OCI-LY7 (cell line): ENCODE measurements around the gene PLP1. TPM values are rescaled to one million over a fixed set of nuclear protein-coding genes. Genes with fewer than 3 reads are reported as not detected.

Experiments used
- BruUV-seq: library from RNA; stranded (reverse); fragments of 400-500 nt; replicated peaks from 2 replicates; lab custom pipeline; 2021; lab: Mats Ljungman, UMichigan
- CTCF ChIA-PET: fragments of 300-600 bp; sonication (Branson Sonifier 250); formaldehyde crosslinking; loops from one replicate; lab custom pipeline; 2022; ENCODE audit warnings: antibody characterized with exemption; ENCODE audit not compliant: unreplicated experiment; lab: Charles Lee
- POLR2A ChIA-PET: fragments of 300-600 bp; sonication (Branson Sonifier 250); formaldehyde crosslinking; loops from one replicate; lab custom pipeline; 2022; ENCODE audit warnings: antibody characterized with exemption; lab: Charles Lee
- DNase-seq: peaks from one replicate; pipeline ENCODE4 v3.0.0-alpha.2; 2015; ENCODE audit warnings: low spot score
- H2AFZ ChIP-seq: fragments of 200-600 bp; sonication (generic), shearing (Covaris generic); 2 replicates; pipeline ENCODE4 v1.6.1; 2014; ENCODE audit warnings: mild to moderate bottlenecking, antibody characterized with exemption, low read length, moderate library complexity
- H3K27ac ChIP-seq: fragments of 200-600 bp; sonication (generic); 2 replicates; pipeline ENCODE4 v1.5.1; 2014; ENCODE audit warnings: mixed run types, low read depth, mild to moderate bottlenecking, moderate library complexity, low read length, inconsistent platforms; ENCODE audit not compliant: poor library complexity, severe bottlenecking
- H3K36me3 ChIP-seq: fragments of 200-600 bp; sonication (generic); 2 replicates; pipeline ENCODE4 v1.6.1; 2014; ENCODE audit warnings: mild to moderate bottlenecking, antibody characterized with exemption, low read length, moderate library complexity, mixed read lengths; ENCODE audit not compliant: insufficient read depth
- H3K4me1 ChIP-seq: fragments of 200-600 bp; sonication (generic); 2 replicates; pipeline ENCODE4 v1.5.1; 2014; ENCODE audit warnings: mild to moderate bottlenecking, low read length; ENCODE audit not compliant: insufficient read depth, poor library complexity, severe bottlenecking
- H3K4me2 ChIP-seq: fragments of 200-600 bp; sonication (generic); 2 replicates; pipeline ENCODE4 v1.6.1; 2014; ENCODE audit warnings: mild to moderate bottlenecking, low read length
- H3K4me3 ChIP-seq: fragments of 200-600 bp; sonication (generic); 2 replicates; pipeline ENCODE4 v1.5.1; 2014; ENCODE audit warnings: mild to moderate bottlenecking, low read depth, low read length; ENCODE audit not compliant: poor library complexity, severe bottlenecking
- H3K79me2 ChIP-seq: fragments of 200-600 bp; sonication (generic); 2 replicates; pipeline ENCODE4 v1.6.1; 2016; ENCODE audit warnings: low read depth, mild to moderate bottlenecking, low read length, moderate library complexity, mixed read lengths; ENCODE audit not compliant: insufficient read depth
- H3K9me2 ChIP-seq: fragments of 200-600 bp; sonication (generic); 2 replicates; pipeline ENCODE4 v1.6.1; 2016; ENCODE audit warnings: mild to moderate bottlenecking, low read length, mixed read lengths; ENCODE audit not compliant: insufficient read depth
- H3K9me3 ChIP-seq: fragments of 200-600 bp; sonication (generic); 2 replicates; pipeline ENCODE4 v1.6.1; 2014; ENCODE audit warnings: mild to moderate bottlenecking, mixed run types, low read length, mixed read lengths
- H4K20me1 ChIP-seq: fragments of 200-600 bp; sonication (generic); 2 replicates; pipeline ENCODE4 v1.6.1; 2014; ENCODE audit warnings: mild to moderate bottlenecking, antibody characterized with exemption, low read length, moderate library complexity, mixed read lengths; ENCODE audit not compliant: insufficient read depth
- EZH2phosphoT487 ChIP-seq: fragments of 200-600 bp; sonication (generic); IDR thresholded peaks from 2 replicates; pipeline ENCODE4 v1.6.1; 2018; ENCODE audit warnings: low read depth, borderline replicate concordance, mild to moderate bottlenecking, mixed run types, antibody characterized with exemption, low read length, moderate library complexity, mixed read lengths
- intact Hi-C: fragments of 100-400 bp; cut with micrococcal nuclease; formaldehyde crosslinking; loops from one replicate; pipeline ENCODE4 v1.10.0; 2022; ENCODE audit not compliant: unreplicated experiment
- total RNA-seq, 2 experiments: library from RNA; depleted of rRNA in 1 of 2; stranded (reverse); fragments of >200 nt in 1 of 2; shearing (Covaris generic) in 1 of 2; gene quantifications; 2 replicates each; pipeline ENCODE4 v1.2.3, GENCODE V29; 2014 to 2022
- TF ChIP-seq, protein P1 (sequence below): fragments of 200-600 bp; sonication (generic); conservative IDR thresholded peaks from 2 replicates; pipeline ENCODE4 v1.5.1; 2014; ENCODE audit warnings: mild to moderate bottlenecking, antibody characterized with exemption, low read length, moderate library complexity, mixed read lengths

PLP1 gene
- total RNA-seq, 2 experiments from 2014 or later = not detected

- intact Hi-C loops = no loop called here
Observed at GRCh38 chrX:103791826-103792485, 15.3 kb downstream of the PLP1 start.

GRCh38 chrX:103792916-103793544 is 16.4 kb downstream of the PLP1 start:
- no peak overlapping the region for H2AFZ ChIP-seq
- peaks cover 27% of the 10 kb centered on the region for H3K4me1 ChIP-seq
- no peak overlapping the region for H3K4me3 ChIP-seq
- no peak for DNase-seq
- ChIA-PET CTCF (no interaction called here), POLR2A (interaction anchor here (0.7 to 1.7 kb wide), 2 partner anchors 19 to 677 kb away, joined by 3 to 4 read pairs; no protein-coding TSS in a partner anchor)
- H3K36me3 ChIP-seq = no peaks in the 10 kb centered on the region
- intact Hi-C loops = no loop called here
- no peak for TF ChIP-seq EZH2phosphoT487
- TF ChIP-seq, protein P1, sequence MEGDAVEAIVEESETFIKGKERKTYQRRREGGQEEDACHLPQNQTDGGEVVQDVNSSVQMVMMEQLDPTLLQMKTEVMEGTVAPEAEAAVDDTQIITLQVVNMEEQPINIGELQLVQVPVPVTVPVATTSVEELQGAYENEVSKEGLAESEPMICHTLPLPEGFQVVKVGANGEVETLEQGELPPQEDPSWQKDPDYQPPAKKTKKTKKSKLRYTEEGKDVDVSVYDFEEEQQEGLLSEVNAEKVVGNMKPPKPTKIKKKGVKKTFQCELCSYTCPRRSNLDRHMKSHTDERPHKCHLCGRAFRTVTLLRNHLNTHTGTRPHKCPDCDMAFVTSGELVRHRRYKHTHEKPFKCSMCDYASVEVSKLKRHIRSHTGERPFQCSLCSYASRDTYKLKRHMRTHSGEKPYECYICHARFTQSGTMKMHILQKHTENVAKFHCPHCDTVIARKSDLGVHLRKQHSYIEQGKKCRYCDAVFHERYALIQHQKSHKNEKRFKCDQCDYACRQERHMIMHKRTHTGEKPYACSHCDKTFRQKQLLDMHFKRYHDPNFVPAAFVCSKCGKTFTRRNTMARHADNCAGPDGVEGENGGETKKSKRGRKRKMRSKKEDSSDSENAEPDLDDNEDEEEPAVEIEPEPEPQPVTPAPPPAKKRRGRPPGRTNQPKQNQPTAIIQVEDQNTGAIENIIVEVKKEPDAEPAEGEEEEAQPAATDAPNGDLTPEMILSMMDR = no peak
- H3K27ac ChIP-seq = no peak overlapping the region
- no peaks in the 10 kb centered on the region for H3K9me3 ChIP-seq
- no peaks in the 10 kb centered on the region for H4K20me1 ChIP-seq
- no peaks in the 10 kb centered on the region for H3K9me2 ChIP-seq
- H3K4me2 ChIP-seq = no peak overlapping the region
- BruUV-seq = no TSS peak
- H3K79me2 ChIP-seq = no peaks in the 10 kb centered on the region

More at GRCh38 chrX:103791826-103792485, 15.3 kb downstream of the PLP1 start:
- Histone ChIP-seq H3K9me3 (no peaks in the 10 kb centered on the region), H3K4me2 (no peak overlapping the region), H3K27ac (no peak overlapping the region), H2AFZ (no peak overlapping the region), H3K79me2 (no peaks in the 10 kb centered on the region), H3K9me2 (no peaks in the 10 kb centered on the region), H3K4me1 (peaks cover 35% of the 10 kb centered on the region), H4K20me1 (no peaks in the 10 kb centered on the region), H3K36me3 (no peaks in the 10 kb centered on the region), H3K4me3 (no peak overlapping the region)
- DNase-seq = no peak
- CTCF ChIA-PET = no interaction called here
- POLR2A ChIA-PET = interaction anchor here (0.5 to 1.7 kb wide), 3 partner anchors 20 to 1731 kb away, joined by 3 to 4 read pairs (median 3); no protein-coding TSS in a partner anchor
- TF ChIP-seq, protein P1 = no peak
- no peak for TF ChIP-seq EZH2phosphoT487
- no TSS peak for BruUV-seq

- no peak for DNase-seq
- TF ChIP-seq EZH2phosphoT487 = no peak
- TF ChIP-seq, protein P1 = no peak
- Histone ChIP-seq H3K27ac (no peak overlapping the region), H3K4me3 (no peak overlapping the region), H3K4me1 (peaks cover 22% of the 10 kb centered on the region), H3K79me2 (no peaks in the 10 kb centered on the region), H3K9me2 (no peaks in the 10 kb centered on the region), H3K9me3 (no peaks in the 10 kb centered on the region), H2AFZ (no peak overlapping the region), H4K20me1 (no peaks in the 10 kb centered on the region), H3K36me3 (no peaks in the 10 kb centered on the region), H3K4me2 (no peak overlapping the region)
- intact Hi-C loops = no loop called here
- no TSS peak for BruUV-seq
- ChIA-PET CTCF (no interaction called here), POLR2A (interaction anchor here (0.7 kb wide), 2 partner anchors 310 to 677 kb away, joined by 3 read pairs; no protein-coding TSS in a partner anchor)
Observed at GRCh38 chrX:103793545-103793940, 16.9 kb downstream of the PLP1 start.
